Dermis microvascular lymphatic vessel endothelial cell (primary cell): Measurements from ENCODE around the gene RSBN1L. TPM values are rescaled to one million over a fixed set of nuclear protein-coding genes. Genes with fewer than 3 reads are reported as not detected.
"Not testable (repeated sequence)": the region's sequence is repeated elsewhere in the genome, so short reads cannot be mapped to it uniquely, and the experiment has no call there.

Source experiments
- DNase-seq, 2 donors: peaks; one replicate each; pipeline versions ENCODE4 v3.0.0 to v3.0.0-alpha.2; 2010; ENCODE audit warnings: low read depth in 2 of 2
- total RNA-seq: library from RNA; depleted of rRNA; stranded (reverse); fragments of >200 nt; gene quantifications from 2 replicates; pipeline ENCODE4 v1.2.1, GENCODE V29; 2014

The RSBN1L gene
- total RNA-seq, 1 donor from 2014 or later = 10.4 TPM

DNA sequence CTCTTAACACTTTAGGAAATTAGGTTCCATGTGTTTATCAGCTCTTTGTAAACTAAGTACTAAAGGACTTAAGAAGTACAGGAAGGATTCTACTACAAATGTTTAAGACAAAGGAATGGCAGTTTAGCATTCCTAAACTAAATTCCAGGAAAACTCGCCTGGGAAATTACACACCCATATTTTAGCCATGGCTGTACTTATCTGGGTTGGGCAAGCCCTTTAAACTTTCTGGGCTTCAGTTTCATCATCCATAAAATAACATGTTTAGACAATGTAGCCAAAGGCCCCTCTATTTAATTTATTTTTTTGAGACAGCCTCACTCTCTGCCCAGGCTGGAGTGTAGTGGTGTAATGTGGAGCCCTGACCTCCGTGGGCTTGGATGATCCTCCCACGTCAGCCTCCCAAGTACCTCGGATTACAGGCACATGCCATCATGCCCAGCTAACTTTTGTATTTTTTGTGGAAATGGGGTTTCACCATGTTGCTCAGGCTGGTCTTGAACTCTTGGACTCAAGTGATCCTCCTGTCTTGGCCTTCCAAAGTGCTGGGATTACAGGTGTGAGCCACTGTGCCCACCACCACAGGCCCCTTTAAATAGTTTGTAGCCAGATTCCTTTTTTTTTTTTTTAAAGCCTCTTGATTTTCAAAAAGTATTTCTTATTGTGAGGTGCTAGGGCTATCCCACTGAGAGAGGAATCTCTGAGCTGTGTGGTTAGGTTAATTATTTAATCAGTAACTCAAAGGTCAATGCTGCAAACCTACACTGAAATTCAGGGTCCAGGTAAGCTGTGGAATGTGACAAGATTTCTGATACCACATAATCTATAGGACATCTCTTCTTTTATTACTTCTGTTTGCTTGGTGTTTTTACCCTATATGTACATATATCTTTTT lies 69.9 kb downstream of the RSBN1L start:
- no peak for DNase-seq

DNA sequence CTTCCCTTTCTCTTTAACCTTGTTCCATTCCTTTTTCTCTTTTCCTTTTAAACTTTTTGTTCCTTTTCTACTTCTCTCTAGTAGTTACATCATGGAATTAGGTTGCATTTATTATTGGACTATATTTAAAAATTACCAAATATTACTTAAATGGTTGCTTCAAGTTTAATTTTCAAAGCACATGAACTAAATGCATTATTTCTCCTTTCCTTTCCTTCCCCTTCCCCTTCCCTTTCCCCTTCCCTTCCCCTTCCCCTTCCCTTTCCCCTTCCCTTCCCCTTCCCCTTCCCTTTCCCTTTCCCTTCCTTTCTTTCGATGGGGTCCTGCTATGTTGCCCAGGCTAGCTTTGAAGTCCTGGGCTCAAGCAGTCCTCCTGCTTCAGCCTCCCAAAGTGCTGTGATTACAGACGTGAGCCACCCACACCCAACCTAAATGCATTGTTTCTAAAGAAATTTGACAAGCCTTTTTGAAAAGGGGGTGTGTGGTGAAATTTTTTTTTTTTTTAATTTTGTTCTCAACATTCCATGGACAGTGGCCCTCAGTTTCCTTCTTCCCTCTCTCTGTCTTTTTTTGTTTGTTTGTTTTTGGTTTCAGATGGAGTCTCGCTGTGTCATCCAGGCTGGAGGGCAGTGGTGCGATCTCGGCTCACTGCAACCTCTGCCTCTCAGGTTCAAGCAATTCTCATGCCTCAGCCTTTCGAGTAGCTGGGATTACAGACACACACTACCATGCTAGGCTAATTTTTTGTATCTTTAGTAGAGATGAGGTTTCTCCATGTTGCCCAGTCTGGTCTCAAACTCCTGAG lies 70.7 kb downstream of the RSBN1L start:
- no peak for DNase-seq

DNA sequence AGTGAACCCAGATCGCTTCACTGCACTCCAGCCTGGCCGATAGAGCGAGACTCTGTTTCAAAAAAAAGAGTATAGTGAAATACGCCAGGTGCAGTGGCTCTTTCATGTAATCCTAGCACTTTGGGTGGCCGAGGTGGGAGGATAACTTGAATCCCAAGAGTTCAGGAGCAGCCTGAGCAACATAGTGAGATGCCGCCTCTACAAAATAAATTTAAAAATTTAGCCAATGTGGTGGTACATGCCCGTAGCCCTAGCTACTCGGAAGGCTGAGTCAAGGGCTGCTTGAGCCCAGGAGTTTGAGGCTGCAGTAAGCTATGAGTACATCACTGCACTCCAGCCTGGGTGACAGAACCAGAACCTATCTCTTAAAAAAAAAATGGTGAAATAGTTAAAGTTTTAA lies 74.1 kb downstream of the RSBN1L start:
- no peak for DNase-seq

DNA sequence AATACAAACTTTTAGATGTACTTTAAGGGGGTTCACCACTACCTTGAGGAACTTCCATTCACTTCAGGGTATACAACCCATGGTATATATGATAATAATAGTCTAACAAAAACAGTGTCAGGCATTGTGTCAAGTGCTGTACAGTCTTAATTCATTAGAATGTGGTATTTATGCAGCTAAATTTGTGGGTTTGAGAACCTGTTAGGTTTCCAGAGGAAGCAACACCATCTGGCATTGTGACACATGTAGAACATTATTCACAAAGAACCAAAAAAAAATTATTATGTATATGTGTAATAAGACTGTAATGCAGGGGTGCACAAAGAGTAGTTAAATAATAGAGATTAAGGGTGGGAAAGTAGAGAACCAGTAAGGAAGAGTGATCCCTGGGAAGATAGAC lies 75.6 kb downstream of the RSBN1L start:
- no peak for DNase-seq

DNA sequence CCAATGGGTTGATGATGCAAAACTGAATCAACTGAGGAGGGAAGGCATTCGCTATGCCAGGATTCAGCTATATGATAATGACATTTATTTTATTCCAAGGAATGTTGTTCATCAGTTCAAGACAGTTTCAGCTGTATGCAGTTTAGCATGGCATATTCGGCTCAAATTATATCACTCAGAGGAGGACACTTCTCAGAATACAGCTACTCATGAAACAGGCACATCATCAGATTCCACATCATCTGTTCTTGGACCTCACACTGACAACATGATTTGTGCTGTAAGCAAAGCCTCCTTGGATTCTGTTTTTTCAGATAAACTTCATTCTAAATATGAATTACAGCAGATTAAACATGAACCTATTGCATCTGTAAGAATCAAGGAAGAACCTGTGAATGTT lies 82.3 kb downstream of the RSBN1L start:
- no peak for DNase-seq

DNA sequence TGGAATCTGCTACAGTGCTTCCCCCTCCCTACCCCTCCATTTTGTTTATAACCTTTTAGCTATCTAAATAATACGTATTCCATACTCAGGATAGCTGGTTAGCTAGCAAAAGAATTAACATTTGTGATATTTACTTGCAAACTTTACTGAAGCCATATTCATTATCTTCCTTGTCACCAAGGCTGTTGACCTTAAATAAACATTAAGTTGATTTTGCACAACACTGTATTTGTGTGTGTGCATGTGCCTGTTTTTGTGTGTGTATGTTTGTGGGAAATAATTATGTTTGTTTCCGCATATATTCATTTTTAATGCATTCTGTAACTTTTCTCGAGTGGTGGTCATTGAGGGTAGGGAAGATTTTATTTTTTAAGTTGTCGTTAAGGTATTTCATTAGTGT lies 86.1 kb downstream of the RSBN1L start:
- no peak for DNase-seq

DNA sequence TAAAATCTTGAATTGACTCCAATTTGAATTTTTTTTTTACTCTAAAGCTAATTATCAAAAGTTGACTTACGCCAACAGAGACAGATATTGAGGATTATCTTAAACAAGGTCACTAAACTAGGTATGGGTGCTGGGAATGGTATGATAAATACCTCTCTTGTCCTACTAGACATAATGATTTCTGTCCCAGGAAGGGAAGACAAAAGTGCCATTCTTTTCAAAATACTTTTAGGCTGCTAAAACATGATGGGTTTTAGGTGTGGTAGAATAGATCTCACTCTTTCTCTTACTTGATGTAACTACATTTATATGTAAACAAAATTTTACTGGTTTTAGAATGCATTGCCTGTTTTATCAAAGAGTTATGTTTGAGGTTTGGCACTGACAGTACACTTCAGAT lies 86.9 kb downstream of the RSBN1L start:
- DNase-seq = no peak

DNA sequence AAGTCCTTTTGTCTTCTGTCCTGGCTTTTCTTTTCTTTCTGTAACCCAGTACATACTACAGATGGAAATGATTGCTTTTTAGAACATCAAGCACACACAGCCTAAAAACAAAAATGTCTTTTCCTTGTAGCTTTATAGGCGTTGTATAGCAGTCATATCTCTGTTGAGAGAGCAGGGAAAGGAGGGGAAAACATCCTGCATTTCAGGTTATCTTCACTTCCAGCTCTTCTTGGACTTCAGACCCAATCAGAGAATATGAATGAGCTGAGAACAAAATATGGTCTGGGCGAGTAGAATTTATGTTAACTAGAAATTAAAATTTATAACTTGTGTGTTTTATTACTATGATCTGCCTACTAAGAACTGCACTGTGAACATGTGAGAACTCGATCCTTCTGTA lies 87.3 kb downstream of the RSBN1L start:
- no peak for DNase-seq

DNA sequence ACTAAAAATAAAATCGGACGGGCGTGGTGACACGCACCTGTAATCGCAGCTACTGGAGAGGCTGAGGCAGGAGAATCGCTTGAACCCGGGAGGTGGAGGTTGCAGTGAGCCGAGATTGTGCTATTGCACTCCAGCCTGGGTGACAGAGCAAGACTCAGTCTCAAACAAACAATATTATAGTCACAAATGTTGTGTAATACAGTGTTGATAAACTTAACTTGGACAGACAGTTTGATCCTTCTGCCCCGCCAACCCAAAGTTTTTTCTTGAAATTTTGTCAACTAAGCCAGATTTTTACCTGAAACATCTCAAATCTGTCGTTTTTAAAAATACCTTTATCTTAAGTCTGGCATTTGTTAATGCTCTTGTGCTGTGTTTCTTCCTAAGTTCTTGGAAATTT lies 88.2 kb downstream of the RSBN1L start:
- not testable (repeated sequence) for DNase-seq

DNA sequence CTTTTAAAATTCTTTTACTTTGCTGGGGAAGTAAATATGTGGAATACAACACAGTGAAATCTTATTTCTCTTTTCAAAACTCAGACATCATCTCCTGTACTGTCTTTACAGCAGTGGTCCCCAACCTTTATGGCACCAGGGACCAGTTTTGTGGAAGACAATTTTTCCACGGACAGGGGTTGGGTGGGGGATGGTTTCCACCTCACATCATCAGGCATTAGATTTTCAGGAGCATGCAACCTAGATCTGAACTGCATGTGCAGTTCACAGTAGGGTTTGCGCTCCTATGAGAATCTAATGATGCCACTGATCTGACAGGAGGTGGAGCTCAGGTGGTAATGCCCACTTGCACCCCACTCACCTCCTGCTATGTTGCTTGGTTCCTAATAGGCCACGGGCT lies 89.8 kb downstream of the RSBN1L start:
- no peak for DNase-seq

DNA sequence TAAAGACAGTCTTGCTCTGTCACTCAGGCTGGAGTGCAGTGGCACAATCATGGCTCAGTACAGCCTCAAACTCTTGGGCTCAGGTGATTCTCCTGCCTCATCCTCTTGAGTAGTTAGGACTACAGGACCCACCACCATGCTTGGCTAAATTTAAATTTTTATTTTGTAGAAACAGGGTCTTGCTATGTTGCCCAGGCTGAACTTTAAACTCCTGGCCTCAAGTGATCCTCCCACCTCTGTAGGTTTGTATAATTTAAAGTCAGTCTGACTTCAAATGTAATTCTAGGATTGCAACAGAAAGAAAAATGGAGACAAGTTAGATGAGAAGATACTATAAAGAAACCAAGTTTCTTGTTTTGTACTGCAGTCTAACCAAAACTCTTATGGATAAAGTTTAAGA lies 90.5 kb downstream of the RSBN1L start:
- DNase-seq = no peak

DNA sequence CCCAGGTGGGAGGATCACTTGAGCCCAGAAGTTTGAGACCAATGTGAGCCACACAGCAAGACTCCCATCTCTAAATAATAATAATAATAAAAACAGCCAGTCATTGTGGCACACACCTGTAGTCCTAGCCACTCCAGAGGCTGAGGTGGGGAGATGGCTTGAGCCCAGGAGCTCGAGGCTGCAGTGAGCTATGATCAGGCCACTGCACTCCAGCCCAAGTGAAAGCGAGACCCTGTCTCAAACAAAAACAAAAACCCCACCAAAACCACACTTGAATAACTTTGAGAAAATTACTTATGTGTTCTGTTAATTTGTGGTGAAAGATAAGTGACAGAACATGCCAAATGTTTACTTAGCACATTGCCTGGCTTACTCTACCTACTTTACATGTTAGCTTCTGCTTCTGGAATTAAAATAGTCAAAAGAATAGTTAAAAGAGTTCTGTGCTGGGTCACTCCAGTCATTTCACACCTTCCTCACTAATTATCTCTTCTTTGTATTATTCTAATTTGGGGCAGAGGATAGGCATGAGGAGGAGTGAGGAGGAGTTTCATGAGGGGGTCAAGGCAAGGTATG lies 92.2 kb downstream of the RSBN1L start:
- no peak for DNase-seq

DNA sequence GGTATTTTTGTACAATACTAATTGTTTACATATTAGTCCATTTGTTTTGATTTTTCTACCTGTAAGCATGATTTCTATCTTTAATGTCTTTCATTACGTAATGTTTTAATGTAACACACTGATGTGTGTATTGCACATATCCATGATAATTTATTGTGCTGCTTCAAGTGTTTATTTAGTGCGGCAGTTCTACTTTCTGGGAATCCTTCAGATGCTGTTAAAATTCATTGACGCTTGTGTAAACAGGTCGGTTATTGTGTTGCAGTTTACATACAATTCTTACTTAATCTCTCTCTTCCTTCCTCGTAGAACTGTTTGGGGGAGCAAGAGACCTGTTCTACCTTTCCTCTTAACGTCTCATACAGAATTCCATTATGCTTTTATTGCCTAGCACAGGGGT lies 95.1 kb downstream of the RSBN1L start:
- DNase-seq = no peak

DNA sequence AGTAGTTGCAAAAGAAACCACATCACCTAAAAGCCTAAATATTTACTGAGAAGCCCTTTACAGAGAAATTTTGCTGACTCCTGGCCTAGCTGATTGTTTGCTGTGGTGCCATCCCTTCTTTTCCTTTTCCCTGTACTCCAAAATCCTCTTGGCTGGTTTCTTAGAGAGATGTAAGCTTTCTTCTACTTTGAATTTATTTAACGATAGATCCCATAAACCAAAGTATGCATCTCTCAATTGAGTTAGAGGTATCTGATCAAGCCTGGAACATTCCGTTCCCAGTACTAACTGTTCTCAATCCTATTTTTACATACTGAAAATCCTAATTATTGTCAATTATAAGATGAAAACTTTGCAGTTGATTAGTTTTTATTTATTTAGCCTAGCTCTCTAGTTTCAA lies 95.7 kb downstream of the RSBN1L start:
- DNase-seq = no peak

DNA sequence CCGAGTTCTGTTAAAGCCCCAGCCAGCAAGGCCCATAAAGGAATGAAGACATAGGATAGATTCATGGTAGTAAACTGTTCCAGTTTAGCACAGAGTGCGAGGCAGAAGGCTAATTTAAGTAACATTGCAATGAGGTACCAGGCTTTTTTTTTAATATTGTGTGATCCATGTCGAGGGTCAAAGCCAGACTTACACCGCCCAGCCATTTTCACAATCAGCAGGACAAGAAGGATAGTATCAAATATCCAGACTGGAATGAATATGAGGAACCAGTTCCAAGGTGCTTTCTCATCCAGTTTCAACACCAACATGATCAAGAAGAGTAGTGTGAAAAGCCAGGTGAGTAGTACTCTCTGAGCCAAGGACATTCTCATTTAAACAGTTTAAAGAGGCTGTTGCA lies 97.7 kb downstream of the RSBN1L start:
- no peak for DNase-seq

DNA sequence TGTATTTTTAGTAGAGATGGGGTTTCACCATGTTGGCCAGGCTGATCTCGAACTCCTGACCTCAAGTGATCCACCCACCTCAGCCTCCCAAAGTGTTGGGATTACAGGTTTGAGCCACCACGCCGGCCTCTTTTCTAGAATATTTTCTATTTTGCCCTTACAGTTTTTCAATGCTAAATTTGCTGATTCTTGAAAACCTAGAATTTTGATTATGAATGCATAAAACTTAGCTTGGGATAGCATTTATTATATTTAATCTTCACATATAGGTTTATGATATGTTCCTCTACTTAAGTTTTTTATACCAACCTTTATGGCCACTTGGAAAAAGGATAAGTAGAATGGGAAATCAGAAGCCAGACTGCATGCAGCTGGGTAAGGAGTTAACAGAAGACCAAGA lies 99.8 kb downstream of the RSBN1L start:
- DNase-seq = no peak

DNA sequence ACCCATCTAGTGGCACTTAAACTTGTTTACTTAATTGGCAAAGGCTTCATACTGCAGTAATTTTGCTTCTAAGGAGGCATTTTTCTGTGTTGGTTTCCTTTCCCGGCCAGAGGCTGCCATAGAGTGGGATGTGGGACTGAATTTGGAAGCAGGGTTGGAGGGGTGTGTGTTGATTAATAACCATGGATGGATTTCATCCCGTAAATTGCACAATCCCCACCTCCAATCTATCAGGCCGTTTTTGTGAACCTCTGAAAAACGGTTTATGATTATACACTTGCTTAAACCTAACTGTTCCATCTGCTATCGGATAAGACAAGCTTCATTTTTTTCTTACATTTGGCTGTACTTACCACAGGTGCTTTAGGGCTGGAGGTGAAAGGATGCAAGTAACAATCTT lies 100.7 kb downstream of the RSBN1L start:
- no peak for DNase-seq

DNA sequence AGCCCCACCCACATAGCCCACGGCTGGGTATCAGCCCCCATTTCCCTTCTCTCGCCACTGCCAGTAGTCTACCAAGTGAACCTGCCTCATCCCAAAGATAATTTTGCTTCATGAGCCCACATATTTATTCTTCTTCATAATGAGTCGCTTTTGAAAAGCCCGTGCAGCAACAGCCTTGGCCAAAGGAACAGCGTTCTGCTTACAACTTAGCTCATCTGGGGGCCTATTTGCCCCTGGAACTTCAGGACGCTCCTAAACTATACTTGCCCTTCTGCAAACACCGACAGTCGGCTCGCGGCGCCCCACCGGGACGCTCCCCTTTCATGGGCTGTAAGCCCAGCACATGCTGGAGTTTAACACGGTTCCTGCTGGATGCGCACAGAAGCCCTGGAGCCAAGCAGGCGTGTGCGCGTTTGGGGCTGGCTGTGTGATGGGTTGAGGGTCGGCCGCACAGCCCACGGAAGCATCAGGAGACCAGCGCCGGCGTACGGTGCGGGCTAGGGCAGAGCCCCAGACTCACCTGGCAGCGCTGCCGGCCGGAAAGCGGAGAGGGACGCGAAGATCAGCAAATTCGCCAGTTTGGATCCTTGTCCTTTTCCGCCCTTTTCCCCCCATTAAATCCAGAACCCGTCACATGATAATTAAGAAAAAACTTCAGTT lies 101.6 kb downstream of the RSBN1L start:
- peak in 1 of 2 donors; percentile 18 for DNase-seq

DNA sequence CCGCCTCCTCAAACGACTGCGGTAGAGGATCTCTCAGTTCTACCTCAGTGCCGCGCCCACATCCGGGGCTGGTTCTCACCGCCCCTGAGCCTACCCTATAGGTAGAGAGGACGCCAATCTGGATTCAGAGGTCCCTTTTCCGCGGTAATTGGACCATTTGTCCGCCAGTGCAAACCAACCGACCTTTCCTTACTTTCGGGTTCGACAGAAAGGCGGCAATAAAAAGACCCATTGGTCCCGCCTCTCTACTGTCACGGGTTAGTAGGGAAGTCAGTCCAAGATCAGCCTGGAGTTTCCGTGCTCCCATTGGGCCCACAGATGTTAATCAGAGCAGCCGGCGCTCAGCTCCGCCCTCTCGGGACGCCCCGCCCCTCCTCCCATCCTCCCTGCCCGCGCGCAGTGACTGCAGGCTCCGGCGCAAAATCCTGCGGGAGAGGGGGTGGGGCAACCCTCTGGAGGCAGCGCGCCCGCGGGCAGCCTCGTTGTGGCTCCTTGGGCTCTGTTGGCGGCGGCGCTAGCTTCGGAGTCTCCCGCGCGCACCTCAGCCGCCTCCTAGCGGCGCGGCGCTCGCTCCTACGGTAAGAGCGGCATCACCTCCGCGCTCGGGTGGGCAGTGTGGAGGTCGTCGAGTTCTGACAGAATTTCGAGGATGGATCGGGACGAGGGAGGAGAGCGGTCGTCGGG lies 102.3 kb downstream of the RSBN1L start, which contains the start of the genes PHTF2 and TMEM60:
TSS of gene PHTF2 (plus strand) at position 380 of the 684 bp plus-strand sequence.
TSS of gene TMEM60 (minus strand) at position 41 of the 684 bp plus-strand sequence. CDS start 4,061 bp downstream, outside the sequence.
- DNase-seq = peak; percentile 99 to 100

DNA sequence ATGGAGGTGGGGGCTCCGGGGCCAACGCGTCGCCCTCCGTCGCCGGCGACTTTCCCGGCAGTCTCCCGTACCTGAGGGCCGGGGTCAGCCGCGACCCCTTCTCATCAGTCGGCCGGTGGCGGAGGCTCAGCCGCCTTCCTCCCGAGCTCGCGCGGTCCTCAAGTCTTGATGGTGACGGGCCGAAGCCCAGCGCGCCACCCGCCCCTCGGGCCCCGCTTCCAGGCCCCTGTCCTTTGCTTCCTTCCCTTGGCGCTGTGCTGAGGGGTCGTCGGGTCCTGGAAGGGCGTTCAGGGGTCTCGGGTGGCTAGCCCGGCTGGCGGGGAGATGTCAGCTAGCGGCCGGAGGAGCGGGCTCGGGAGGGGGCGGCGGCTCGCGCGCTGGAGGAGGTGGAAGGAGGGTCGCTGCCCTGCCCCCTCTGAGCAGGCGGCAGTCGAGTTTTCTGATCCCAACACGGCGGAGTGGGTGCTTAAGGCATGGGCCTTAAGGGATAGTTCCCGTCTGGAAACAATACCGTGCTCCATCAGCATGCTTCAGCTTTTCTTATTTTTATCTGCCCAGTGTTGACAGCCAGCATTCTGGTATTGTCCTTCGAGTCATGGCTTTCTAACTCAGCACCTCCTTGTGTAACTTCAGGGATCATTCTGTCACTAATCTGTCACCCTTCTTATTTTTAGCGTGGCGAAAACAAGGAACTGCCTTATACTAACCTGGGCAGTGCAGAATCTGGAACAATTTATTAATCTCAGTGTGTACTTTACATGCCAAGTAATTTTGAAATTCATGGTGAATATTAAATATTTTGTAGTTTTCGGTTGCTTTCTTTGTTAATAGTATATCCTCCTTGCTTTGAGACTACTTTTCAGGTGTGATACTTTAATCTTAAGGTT lies 103.1 kb downstream of the RSBN1L start:
- DNase-seq = peak in 1 of 2 donors; percentile 42
